WI38 (cell line): ENCODE data around the gene FBN1.

Source experiments
- H3K4me3 ChIP-seq: 2 replicates; pipeline ENCODE4 v1.5.1; 2011; ENCODE audit warnings: low read depth, mild to moderate bottlenecking, control low read depth, low read length
- CTCF ChIP-seq: IDR thresholded peaks from 2 replicates; pipeline ENCODE4 v1.5.1; 2012; ENCODE audit warnings: low read depth, mild to moderate bottlenecking, control low read depth, low read length

Gene FBN1

GRCh38 chr15:48397841-48398240 is 247.7 kb downstream of the FBN1 start:
- TF ChIP-seq CTCF: no peak
- no peak overlapping the region for H3K4me3 ChIP-seq

GRCh38 chr15:48396020-48396419 is 249.5 kb downstream of the FBN1 start:
- TF ChIP-seq CTCF: no peak

DNA sequence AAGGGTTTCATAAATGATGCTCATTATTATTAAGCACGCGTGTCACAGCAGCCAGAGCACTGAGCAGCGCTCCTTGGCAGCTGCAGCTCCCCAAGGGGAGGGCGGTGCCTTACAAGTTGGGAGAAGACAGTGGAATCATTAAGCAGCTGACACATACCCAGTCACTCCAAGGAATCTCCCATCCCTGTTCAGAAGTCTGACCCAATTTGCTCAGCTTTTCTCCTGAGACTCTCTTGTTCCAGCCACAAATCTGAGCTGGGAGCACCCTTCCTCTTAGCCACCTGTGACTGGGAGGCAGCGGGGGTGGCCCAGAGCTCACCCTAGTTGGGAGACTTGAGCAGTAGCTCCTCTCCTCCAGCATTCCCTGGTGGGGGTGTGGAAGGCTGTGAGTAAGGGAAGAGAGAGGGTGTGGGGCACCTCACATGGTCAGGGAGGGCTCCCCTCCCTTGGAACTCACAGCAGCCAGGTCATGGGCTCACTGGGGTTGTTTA is 249.9 kb downstream of the FBN1 start:
- no peak for TF ChIP-seq CTCF

More at GRCh38 chr15:48396020-48396419, 249.5 kb downstream of the FBN1 start:
- H3K4me3 ChIP-seq: no peak overlapping the region

DNA sequence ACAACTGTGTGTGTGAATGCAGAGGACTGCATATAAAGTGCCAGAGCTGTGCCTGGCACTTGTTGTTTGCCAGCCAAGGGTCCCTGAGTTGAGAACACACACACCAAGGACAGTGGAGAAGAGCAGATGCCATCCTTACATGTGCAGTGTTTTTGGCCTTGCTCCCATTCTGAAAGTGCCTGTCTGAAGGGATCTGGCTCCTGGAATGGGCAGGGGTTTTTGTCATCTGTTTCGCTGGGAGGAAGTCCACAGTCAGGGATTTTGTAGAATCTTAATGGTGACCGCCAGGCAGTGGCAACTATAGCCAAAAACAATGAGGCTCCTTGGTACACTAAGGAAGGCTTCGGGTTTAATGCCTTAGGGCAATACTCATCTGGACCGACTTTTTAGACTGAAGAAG is 250.5 kb downstream of the FBN1 start:
- no peak for TF ChIP-seq CTCF
- H3K4me3 ChIP-seq: no peak overlapping the region

More for the DNA sequence above, 249.9 kb downstream of the FBN1 start:
- no peak overlapping the region for H3K4me3 ChIP-seq

DNA sequence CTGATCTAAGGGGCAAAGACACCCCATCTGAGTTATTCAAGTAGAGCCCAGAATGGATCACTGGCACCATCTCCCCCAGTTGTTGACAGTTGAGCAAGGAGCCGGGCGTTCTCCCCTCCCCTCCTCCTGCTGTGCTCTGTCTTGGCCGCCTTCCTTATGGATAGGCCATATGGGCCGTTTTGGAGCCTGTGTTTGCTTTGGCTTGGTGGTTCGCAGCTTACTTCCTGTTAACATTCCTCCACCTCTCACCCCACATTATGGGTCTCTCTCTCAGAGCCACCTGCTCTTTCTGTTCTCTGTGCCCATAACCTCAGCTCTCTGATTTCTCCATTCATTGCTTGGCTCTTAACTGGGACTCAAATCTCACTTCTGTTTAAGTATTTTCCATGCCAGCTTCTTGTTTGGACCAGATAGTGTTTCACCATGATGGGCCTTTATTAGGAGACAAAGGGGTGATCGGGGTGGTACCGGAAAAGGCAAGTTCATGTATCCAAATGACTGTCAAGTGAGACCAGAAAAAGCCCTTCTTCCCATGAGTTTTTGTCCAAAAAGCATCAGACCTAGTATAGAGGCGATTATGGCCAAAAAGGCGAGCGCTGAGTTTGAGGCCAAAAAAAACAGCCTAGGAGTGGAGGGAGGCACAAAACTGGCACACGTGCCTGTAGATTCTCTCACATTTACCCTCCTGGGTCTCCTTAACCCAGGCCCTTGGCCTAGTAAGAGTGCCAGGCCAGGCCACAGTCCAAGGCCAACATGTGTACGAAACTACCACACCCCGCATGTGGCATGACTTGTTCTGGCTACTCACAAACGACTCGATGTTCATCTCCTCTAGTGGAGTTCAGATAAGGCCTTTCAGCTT is 251.6 kb downstream of the FBN1 start:
- H3K4me3 ChIP-seq: no peak overlapping the region
- no peak for TF ChIP-seq CTCF

GRCh38 chr15:48392356-48392755 is 253.2 kb downstream of the FBN1 start:
- TF ChIP-seq CTCF: no peak

DNA sequence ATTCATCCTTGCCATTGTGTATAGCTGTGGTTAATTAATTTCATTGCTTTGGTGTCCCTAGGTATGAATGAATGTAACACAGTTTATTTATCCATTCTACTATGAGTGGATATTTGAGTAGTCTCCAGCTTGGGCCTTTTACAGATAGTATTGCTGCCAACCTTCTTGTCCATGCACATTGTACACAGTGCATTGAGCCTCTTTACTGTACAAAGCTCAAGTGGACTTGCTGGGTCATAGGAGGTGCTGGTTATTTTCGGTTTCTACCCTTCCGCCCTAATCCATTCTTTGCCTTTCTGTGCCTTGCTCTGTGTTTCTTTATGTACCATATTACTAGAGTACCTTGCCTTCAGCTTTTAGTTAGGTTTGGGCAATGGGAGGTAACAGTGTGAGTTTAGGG is 253.6 kb downstream of the FBN1 start:
- no peak overlapping the region for H3K4me3 ChIP-seq
- TF ChIP-seq CTCF: no peak

More at GRCh38 chr15:48392356-48392755, 253.2 kb downstream of the FBN1 start:
- H3K4me3 ChIP-seq: no peak overlapping the region
